Esophagus squamous epithelium (tissue), 5 donors: ENCODE measurements around the gene GAL3ST3. TPM values are rescaled to one million over a fixed set of nuclear protein-coding genes. Genes with fewer than 3 reads are reported as not detected.

Experiments used
- DNase-seq: peaks from one replicate; lab custom pipeline; 2025; lab: John Stamatoyannopoulos, UW
- H3K27ac ChIP-seq, 4 donors: fragments of 200-600 bp; sonication (generic); one replicate each; pipeline ENCODE4 v1.5.1; 2016 to 2019; ENCODE audit warnings: mild to moderate bottlenecking in 1 of 4
- H3K27me3 ChIP-seq, 4 donors: fragments of 200-600 bp; sonication (generic); 1 replicate in 3 of 4; 2 replicates in 1 of 4; pipeline versions ENCODE4 v1.5.1 to v1.6.0; 2017 to 2021; ENCODE audit warnings: antibody characterized with exemption in 1 of 4
- H3K36me3 ChIP-seq, 3 donors: fragments of 200-600 bp; sonication (generic); one replicate each; pipeline ENCODE4 v1.5.1; 2016 to 2019
- H3K4me1 ChIP-seq, 3 donors: fragments of 200-600 bp; sonication (generic); one replicate each; pipeline ENCODE4 v1.5.1; 2017 to 2019
- H3K4me3 ChIP-seq, 4 donors: fragments of 200-600 bp; sonication (generic); 1 replicate in 3 of 4; 2 replicates in 1 of 4; pipeline ENCODE4 v1.5.1; 2016 to 2019; ENCODE audit warnings: mild to moderate bottlenecking in 2 of 4, moderate library complexity in 1 of 4
- H3K9me3 ChIP-seq, 3 donors: fragments of 200-600 bp; sonication (generic); one replicate each; pipeline ENCODE4 v1.5.1; 2016 to 2019
- POLR2A ChIP-seq, 4 donors: fragments of 450-650 bp; IDR thresholded peaks; one replicate each; pipeline ENCODE4 v1.6.1; 2017; ENCODE audit warnings: antibody characterized with exemption in 4 of 4, mild to moderate bottlenecking in 4 of 4, moderate library complexity in 3 of 4
- WGBS, 2 donors: methylation state at CpG; one replicate each; pipeline ENCODE4 v1.1.5; 2018; 5-methylcytosine and 5-hydroxymethylcytosine counted together
- intact Hi-C: fragments of 100-400 bp; cut with DNase I; formaldehyde crosslinking; loops from one replicate; pipeline ENCODE4 v1.15.0; 2022
- total RNA-seq, 4 donors: library from RNA; depleted of rRNA; stranded (reverse); fragments of >200 nt; gene quantifications; one replicate each; pipeline ENCODE4 v1.1.0, GENCODE V29; 2016
- TF ChIP-seq, protein P1 (sequence below), 6 experiments: fragments of 450-650 bp in 4 of 6; fragments of 200-600 bp in 2 of 6; sonication (generic) in 2 of 6; IDR thresholded peaks; one replicate each; pipeline ENCODE4 v1.5.1; 2016 to 2019; ENCODE audit warnings: antibody characterized with exemption in 6 of 6, mild to moderate bottlenecking in 4 of 6, moderate library complexity in 4 of 6
- donor health status: DM: yes; HTN: yes; CAD: no.

The GAL3ST3 gene
- total RNA-seq, 4 donors from 2014 or later = not detected

DNA sequence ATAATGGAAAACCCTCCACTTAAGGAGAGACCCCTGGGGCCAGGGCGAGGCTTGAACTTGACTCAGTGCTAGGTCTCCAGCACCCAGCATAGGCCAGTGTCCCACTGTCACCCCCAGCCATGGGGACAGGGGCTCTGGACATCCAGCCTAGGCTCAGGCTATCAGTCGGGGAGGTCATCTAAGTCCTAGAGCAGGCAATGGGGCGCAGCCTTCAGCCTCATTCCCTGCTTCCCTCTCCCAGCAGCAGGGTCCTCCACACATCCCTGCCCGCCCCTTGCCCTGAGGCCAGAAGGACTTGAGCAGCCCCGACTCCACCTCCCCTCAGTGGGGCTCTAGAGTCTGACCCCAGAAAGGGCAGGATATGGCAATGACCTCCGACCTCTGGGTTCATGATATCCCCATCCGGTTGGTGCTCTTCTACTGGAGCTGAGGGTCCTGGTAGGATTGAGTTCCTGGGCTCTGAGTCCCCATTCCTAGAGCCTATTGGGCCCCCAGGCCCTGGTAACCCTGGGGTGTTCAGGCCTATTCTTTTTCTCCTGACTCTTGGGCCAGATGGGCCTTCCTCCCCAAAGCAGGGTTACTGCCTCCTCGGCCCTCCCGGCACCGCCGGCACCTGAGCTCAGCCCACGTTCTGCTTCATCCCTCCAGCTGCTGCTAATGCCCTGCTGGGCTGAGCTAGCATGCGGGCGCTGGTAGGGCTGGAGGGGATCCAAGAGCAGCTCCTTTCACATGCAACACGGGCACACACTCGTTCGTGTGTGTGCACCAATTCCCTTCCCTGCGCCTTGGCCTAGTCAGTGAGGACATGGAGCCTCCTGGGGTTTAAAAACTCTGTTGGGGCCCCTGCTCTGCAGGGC is 32.8 kb downstream of the GAL3ST3 start:
- no peaks in the 10 kb centered on the region for H3K36me3 ChIP-seq
- intact Hi-C loops = no loop called here
- DNase-seq = no peak
- WGBS, 2 donors = 57 to 83% methylated on average over 3 to 17 of the region's 18 CpGs
- H3K4me1 ChIP-seq = peaks cover 14 to 31% (median 15%) of the 10 kb centered on the region in 3 donors
- H3K9me3 ChIP-seq = no peaks in the 10 kb centered on the region
- TF ChIP-seq POLR2A (IDR thresholded peaks at IDR 0.05) = no peak
- TF ChIP-seq, protein P1, sequence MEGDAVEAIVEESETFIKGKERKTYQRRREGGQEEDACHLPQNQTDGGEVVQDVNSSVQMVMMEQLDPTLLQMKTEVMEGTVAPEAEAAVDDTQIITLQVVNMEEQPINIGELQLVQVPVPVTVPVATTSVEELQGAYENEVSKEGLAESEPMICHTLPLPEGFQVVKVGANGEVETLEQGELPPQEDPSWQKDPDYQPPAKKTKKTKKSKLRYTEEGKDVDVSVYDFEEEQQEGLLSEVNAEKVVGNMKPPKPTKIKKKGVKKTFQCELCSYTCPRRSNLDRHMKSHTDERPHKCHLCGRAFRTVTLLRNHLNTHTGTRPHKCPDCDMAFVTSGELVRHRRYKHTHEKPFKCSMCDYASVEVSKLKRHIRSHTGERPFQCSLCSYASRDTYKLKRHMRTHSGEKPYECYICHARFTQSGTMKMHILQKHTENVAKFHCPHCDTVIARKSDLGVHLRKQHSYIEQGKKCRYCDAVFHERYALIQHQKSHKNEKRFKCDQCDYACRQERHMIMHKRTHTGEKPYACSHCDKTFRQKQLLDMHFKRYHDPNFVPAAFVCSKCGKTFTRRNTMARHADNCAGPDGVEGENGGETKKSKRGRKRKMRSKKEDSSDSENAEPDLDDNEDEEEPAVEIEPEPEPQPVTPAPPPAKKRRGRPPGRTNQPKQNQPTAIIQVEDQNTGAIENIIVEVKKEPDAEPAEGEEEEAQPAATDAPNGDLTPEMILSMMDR (IDR thresholded peaks at IDR 0.05) = no peak
- H3K4me3 ChIP-seq = no peak overlapping the region
- H3K27me3 ChIP-seq = peaks cover 0 to 30% (median 2%) of the 10 kb centered on the region in 4 donors
- H3K27ac ChIP-seq = peak overlapping the region in 1 of 4 donors; percentile 11

DNA sequence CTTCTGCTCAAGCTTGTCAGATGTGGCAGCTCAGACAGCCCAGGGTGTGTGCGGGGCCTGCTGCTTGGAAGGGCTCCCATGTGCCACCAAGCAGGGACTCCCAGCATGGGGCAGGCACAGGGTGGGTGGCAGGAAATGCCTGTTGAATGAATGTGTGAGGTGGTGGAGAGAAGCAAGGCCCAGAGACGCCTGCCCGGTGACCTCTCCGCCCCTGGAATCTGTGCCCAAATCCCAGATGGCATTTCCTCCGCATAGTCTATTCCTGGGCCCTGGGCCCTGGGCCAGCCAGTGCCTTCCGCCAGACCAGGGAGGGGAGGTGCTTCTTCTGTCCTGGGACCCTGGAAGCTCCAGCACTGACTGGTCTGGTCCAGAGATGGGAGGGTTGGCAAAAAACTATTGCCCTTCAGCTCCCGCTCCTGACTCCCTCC is 33.5 kb downstream of the GAL3ST3 start:
- intact Hi-C loops = no loop called here
- Histone ChIP-seq H3K36me3 (no peaks in the 10 kb centered on the region), H3K27ac (peak overlapping the region in 1 of 4 donors; percentile 11), H3K4me1 (peaks cover 14 to 26% (median 15%) of the 10 kb centered on the region in 3 donors), H3K4me3 (no peak overlapping the region), H3K27me3 (peaks cover 0 to 30% (median 2%) of the 10 kb centered on the region in 4 donors), H3K9me3 (no peaks in the 10 kb centered on the region)
- WGBS, 2 donors = 54% methylated on average over 6 of the region's 7 CpGs; no CpG with 5 or more reads in 1 of the 2 donors
- no peak for DNase-seq
- TF ChIP-seq POLR2A (IDR thresholded peaks at IDR 0.05) = no peak
- TF ChIP-seq, protein P1 (IDR thresholded peaks at IDR 0.05) = no peak

DNA sequence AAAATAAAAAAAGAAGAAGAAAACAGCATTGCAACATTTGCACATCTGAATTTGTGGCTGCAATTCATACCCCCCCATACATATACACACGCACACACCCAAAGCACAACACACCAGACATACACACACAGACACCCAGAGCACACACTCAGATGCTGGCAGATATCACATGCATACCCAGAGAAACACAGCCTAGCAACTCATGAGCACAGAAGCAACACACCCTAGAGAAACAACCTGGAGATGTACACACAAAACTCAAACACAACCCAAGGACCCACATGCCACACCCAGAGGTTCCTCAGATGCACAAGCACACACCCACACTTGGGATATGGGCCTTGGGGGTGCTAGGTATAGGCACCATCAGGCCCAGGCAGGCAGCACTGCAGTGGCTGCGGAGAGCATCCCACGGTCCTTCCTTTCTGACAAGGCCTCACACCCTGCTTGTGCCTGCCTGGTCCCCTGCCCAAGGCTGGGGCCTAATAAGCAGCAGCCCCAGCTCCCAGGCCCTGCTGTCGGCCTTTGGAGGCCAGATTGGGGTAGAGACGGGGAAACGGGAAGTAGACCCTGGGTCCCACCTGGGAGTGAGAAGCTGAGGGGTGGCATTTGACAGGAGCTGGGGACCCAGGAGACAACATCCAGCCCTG is 34.0 kb downstream of the GAL3ST3 start:
- Histone ChIP-seq H3K36me3 (no peaks in the 10 kb centered on the region), H3K4me1 (peaks cover 14 to 26% (median 15%) of the 10 kb centered on the region in 3 donors), H3K27ac (no peak overlapping the region), H3K9me3 (no peaks in the 10 kb centered on the region), H3K4me3 (no peak overlapping the region), H3K27me3 (peaks cover 0 to 30% (median 2%) of the 10 kb centered on the region in 4 donors)
- 77 to 89% methylated on average over 4 to 5 of the region's 6 CpGs for WGBS, 2 donors
- DNase-seq = no peak
- no peak for TF ChIP-seq POLR2A (IDR thresholded peaks at IDR 0.05)
- TF ChIP-seq, protein P1 (IDR thresholded peaks at IDR 0.05) = no peak
- intact Hi-C loops = no loop called here

DNA sequence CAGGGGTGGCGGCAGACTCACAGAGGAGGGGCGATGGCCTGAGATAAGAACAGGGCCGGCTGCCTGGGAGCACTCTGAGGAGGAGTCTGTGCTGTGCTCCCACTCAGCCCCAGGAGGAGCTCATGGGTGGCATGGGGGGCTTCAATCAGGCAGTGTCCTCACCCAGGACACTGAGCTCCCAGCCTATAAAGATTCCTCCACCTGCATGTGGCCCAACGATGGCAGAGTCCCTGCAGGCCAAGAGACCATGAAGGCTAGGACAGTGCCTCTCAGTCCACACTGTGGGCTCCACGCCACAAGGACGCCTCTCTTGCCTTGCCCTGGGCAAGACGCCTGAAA is 35.2 kb downstream of the GAL3ST3 start:
- Histone ChIP-seq H3K27me3 (peaks cover 0 to 30% (median 2%) of the 10 kb centered on the region in 4 donors), H3K27ac (no peak overlapping the region), H3K36me3 (no peaks in the 10 kb centered on the region), H3K4me1 (peaks cover 14 to 30% (median 15%) of the 10 kb centered on the region in 3 donors), H3K9me3 (no peaks in the 10 kb centered on the region), H3K4me3 (no peak overlapping the region)
- TF ChIP-seq, protein P1 (IDR thresholded peaks at IDR 0.05) = no peak
- TF ChIP-seq POLR2A (IDR thresholded peaks at IDR 0.05) = no peak
- 64% methylated on average over 3 of the region's 7 CpGs; no CpG with 5 or more reads in 1 of the 2 donors for WGBS, 2 donors
- intact Hi-C loops = no loop called here
- DNase-seq = no peak
